GM18861 (cell line): Measurements from ENCODE around the gene SELENOF.

Experiments used
- ATAC-seq: cut with Tn5 transposase; IDR thresholded peaks from one replicate; pipeline ENCODE4 v1.9.1; 2021; ENCODE audit not compliant: unreplicated experiment

SELENOF gene

DNA sequence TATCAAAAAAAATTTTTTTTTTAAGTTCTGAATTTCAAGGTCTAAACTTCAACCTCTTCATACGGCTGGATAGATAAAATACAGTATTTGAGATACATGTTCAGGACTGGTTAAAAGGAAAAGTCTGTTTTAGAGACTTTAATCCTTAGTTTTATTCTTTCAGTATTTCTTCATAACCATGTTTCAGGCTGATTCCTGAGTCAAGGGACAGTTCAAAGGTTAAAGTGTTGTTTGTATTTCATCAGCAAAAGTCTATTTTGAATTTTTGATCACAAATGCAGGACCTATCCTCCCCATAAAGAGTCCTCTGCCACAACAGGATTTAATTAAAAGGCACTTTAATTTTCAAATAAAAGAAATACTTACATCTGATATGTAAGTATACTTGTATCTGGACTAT is 53.5 kb downstream of the SELENOF start:
- no peak for ATAC-seq

DNA sequence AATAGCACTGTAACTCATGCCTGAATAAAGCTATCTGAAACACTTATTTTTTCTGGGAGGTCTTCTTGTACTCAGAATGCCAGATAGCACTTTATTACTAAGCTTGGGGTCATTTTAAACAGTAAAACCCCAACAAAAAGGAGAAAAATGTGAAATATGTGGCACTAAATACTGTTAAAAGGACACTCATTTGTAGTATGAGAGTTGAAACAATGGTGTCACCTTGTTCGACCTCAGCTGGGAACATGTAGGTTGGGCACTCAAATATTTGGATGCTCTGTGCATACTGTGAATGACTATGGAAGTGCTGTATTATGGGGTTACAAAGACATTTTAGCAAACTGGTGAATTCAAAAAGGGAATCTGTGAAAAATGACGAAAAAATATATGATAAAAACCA is 53.9 kb downstream of the SELENOF start:
- ATAC-seq = no peak

DNA sequence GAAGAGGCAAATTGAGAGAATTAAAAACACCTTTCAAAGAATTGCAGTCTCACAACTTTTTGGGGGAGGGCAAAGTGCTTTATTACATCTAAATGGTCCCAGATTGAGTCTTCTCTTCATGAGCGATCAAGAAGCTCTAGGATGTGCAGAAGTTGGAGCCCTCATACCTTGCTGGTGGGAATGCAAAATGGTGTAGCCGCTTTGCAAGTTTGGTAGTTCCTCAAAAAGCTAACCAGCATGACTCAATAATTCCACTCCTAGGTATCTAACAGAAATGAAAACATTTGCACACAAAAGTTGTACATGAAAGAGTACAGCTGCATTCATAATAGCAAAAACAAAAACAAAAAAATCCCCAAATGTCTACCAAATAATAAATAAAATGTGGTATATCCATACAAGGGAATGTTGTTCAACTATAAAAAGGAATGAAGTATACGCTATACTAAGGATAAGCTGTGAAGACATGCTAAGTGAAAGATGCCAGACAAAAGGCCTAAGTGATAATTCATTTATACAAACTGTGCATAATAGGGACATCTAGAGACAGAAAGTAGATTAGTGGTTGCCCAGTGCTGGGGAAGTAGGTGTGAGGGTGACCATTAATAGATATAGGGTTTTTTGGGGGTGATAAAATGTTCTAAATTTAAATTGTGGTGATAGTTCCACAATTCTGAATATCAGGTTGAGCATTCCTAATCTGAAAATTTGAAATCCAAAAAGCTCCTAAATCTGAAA is 55.2 kb downstream of the SELENOF start:
- no peak for ATAC-seq

DNA sequence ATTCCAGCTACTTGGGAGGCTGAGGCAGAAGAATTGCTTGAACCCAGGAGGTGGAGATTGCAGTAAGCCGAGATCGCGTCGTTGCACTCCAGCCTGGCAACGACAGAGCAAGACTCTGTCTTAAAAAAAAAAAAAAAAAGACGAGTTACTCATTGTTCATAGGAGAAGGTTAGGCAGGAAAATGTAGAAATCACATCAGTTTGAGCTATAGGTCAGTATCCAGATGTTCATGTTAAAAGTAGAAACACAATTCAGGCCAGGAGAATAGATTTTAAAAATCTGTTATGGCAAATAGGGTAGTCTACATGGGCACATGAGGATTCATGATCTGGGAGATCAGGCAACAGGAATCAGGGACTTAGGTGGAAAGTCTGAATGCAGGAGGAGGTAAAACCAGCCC is 57.7 kb downstream of the SELENOF start:
- no peak for ATAC-seq

- ATAC-seq = no peak
These were observed 59.6 kb downstream of the SELENOF start for GRCh38 chr1:86854352-86854751.

DNA sequence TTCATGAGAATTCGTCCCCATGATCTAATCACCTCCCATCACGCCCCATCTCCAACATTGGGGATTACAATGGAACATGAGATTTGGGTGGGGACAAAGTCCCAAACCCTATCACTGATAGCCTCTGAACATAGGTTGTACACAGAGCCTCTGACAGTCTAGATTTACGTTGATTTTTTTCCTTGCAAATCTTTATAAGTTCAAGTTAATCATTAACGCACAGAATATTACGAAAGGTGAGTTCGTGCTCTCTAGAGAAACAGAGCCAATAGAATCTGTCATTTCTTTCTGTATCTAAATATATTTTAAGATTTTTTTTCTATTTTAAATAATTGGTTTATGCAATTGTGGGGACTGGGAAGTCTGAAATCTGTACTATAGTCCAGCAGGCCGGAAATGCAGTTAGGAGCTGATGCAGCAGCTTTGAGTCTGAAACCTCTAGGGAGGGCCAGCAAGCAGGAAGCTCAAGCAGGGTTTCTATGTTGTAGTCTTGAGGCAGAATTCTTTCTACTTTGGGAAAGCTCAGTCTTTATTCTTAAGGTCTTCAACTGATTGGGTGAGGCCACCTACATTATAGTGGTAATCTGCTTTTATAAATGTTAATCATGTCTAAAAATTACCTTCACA is 61.0 kb downstream of the SELENOF start:
- ATAC-seq = no peak

- no peak for ATAC-seq
These were observed 61.6 kb downstream of the SELENOF start for GRCh38 chr1:86852289-86852688.

- ATAC-seq = no peak
These were observed 64.2 kb downstream of the SELENOF start for GRCh38 chr1:86849756-86850155.

GRCh38 chr1:86848654-86849053 is 65.3 kb downstream of the SELENOF start:
- no peak for ATAC-seq

DNA sequence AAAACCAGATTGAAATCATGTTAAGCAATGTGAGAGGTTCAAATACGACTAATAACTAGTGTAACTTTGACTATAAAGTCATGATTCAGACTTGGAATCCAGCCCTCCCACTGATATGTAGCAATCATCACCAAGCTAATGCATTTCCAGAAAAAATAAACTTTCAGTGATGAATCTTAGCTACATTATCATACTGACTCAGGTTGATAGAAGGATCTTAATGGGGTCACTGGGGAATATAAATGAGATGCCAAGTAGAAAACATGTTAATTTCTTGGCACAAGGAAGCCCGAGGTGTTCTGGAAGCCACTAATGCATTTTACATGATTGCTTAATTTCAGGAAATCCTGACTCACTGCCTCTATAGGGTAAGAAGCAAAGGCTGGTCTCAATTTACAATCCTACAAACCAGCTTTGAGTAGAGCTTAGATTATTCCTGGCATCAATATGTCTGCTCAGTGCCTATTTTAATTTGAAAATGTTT is 67.7 kb downstream of the SELENOF start:
- no peak for ATAC-seq

DNA sequence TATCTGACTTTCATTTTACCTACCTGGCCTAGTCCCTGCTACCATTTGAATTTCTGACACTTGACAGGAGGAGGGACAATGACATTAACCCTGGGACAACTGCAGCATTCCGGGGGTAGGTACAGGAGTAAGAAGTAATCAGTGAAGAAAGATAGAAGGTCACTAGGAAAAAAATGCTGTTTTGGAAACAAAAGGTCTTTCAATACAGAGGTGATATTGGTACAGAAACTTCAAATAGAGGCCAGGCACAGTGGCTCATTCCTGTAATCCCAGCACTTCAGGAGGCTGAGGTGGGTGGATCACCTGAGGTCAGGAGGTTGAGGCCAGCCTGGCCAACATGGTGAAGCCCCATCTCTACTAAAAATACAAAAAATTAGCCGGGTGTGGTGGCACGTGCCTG is 68.4 kb downstream of the SELENOF start:
- no peak for ATAC-seq

GRCh38 chr1:86841116-86841515 is 72.8 kb downstream of the SELENOF start:
- no peak for ATAC-seq

GRCh38 chr1:86833461-86834215 is 80.3 kb downstream of the SELENOF start:
- peak; percentile 79 for ATAC-seq

DNA sequence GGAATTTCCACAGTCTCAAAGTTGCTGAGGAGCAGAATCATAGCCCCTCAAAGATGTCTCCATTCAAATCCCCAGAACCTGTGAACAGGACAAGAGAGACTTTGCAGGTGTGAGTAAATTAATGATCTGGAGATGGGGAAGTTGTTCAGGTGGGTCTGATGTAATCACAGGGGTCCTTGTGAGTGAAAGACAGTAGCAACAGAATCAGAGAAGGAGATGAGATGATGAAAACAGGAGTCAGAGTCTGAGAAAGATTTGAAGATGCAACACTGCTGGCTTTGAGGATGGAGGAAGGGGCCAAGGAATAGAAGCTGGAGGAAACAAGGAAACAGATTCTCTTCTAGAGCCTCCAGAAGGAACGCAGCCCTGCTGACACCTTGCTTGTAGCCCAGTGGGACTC is 81.5 kb downstream of the SELENOF start:
- no peak for ATAC-seq

DNA sequence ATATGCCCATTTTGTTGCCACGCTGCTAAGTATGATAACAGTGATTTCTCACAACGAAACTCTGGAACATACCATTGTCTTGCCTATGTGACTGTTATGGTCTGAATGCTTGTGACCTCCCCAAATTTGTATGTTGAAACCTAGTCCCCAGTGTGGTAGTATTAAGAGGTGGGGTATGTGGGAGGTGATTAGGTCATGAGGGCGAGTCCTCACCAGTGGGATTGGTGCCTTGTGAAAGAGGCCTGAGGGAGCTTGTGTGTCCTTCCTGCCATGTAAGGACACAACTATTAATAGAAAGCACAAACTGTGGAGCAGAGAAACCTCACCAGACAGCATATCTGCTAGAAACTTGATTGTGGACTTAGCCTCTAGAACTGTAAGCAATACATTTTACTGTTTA is 84.6 kb downstream of the SELENOF start:
- no peak for ATAC-seq

DNA sequence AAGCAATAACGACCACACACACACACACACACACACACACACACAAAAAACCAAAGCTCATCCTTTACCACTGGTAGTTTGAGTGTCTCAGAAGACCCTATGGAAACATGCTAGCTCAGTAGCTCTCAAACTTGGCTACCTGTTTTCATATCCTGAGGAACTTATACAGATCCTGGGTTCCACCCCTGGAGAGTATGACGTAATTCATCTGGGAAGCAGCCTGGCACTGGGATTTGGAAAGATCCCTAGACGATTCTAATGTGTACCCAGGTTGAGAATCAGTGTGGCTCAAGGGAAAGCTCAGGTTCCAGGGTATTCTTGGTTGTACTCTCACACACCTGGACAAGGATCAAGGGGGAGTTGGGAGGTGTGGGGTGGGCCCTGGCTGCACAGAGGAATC is 85.9 kb downstream of the SELENOF start:
- no peak for ATAC-seq

- ATAC-seq = no peak
These were observed 87.1 kb downstream of the SELENOF start for GRCh38 chr1:86826856-86827255.

DNA sequence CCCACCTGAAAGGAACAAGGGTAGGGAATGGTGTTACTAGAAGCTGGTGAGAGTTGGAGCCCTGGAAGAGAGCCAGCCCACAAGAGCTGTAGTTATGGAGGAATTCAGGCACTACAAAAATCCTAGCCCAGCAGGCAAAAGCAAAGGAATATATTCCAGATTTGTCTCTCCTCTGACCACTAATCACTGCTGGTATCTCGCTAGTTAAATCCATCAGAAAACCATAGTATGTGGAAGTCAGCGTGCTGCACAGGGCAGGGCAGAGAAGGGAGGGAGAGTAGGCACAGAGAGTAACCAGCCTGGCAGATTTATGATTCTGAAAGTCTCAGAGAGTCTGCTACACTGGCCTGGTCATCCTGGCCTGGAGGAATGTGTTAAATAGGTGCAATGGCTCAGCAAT is 88.6 kb downstream of the SELENOF start:
- ATAC-seq = no peak

DNA sequence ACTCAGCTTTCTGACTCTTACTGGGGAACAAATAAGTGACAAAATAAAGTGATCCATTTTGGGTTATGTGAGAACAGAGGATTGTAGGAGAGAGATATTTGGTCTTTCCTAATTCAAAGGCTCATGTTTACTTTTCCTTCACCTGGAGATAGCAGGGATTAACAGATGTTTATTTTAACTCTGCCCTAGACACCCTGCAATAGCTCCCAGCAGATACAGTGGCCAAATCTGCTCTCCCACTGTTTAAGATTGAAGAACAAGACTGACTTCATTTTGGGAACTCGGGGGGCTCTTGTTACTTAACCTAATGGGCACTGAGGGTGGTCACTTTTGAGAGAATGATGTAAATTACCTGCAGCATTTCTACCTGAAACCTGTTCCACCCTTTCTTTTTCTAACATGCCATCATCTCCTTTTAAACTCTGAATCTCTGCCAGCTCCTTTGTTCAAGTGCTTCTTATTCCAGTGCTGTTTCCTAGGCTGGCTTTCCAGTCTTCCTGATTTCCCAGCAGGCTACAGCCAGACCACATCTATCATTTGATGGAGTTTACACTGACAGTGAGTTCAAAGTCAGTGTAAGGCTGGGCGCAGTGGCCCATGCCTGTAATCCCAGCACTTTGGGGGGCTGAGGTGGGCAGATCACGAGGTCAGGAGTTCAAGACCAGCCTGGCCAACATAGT is 90.0 kb downstream of the SELENOF start:
- ATAC-seq = no peak

DNA sequence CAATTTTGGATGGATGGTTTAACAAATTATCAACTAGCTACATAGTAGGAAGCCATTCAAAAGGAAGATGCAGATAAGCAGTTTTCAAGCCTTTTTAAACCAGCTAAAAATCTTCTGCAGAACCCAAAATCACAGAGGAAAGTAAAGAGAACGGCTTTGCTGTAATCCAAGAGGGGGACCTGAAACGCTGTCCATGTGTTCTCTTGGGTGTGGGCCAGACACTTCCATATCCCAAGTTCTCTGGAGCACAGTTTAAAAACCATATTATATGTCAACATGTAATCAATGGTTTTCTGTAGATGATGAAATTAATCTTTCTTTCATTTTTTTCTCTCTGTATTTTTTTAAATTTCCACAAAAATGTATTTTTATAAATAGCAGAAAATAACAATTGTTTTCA is 90.5 kb downstream of the SELENOF start:
- no peak for ATAC-seq

DNA sequence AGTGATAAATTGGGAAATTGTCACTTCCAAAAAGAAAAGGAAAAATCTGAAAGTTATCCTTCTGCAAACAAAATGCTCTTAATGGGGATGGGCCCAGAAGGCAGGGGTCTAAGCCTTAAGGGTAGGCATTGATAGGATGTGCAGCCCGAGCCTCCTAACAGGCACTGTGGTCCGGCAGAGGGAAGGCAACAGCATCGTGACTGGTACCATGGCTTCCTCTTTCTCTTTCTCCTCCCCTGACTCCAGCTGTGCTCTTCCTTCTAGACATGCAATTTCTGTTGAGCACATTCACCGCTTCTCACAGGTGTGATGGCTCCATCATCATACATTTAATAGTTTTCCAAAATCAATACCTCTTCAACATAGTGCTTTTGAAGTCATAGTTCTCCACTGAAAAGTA is 91.5 kb downstream of the SELENOF start:
- no peak for ATAC-seq
